Measurements from ENCODE around the gene EME2. TPM values are rescaled to one million over a fixed set of nuclear protein-coding genes. Genes with fewer than 3 reads are reported as not detected.

Gene EME2, protein sequence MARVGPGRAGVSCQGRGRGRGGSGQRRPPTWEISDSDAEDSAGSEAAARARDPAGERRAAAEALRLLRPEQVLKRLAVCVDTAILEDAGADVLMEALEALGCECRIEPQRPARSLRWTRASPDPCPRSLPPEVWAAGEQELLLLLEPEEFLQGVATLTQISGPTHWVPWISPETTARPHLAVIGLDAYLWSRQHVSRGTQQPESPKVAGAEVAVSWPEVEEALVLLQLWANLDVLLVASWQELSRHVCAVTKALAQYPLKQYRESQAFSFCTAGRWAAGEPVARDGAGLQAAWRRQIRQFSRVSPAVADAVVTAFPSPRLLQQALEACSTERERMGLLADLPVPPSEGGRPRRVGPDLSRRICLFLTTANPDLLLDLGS
- 24.2 and 32.4 TPM in 2 replicates for total RNA-seq (2021)
- percentile 53 among the genes with signal in this experiment for Bru-seq, nascent RNA
- percentile 66 among the genes with signal in this experiment for BruChase-seq, experiment 1, labeled RNA remaining after a 2-hour chase
- BruChase-seq, experiment 2, labeled RNA remaining after a 6-hour chase, result percentile 82 among the genes with signal in this experiment
- long read RNA-seq, partial matches to known transcripts, result 1 of 10 reads
- long read RNA-seq, other reads (novel, unspliced or antisense), result 9 of 10 reads

GRCh38 chr16:1772362-1772907 is at the start of gene EME2:
Gene EME2 (plus strand): TSS chr16:1772810. CDS start chr16:1773228, 418 bp downstream.
- ChIA-PET POLR2A (ENCODE audit: unreplicated experiment) (interaction anchor here (0.8 kb wide), 1 partner anchor 26 kb away, joined by 3 read pairs; no protein-coding TSS in a partner anchor), CTCF (interaction anchor here (0.6 to 0.7 kb wide), 3 partner anchors 26 to 150 kb away, joined by 3 to 5 read pairs (median 3); no protein-coding TSS in a partner anchor)
- Histone ChIP-seq H3K9me2 (ENCODE audit: insufficient read depth) (no peaks in the 10 kb centered on the region), H3K79me2 (ENCODE audit: low read depth) (peaks cover 39% of the 10 kb centered on the region), H3K4me3 (peak within 1 kb of the TSS; percentile 77), H3K27ac (peak within 1 kb of the TSS; percentile 77), H3K36me3 (ENCODE audit: low read depth) (0 out of 2 replicates have a peak, but pooled peaks cover 5% of the 10 kb centered on the region), H3K9me3 (ENCODE audit: insufficient read depth, low read depth) (no peaks in the 10 kb centered on the region), H2AFZ (peak within 1 kb of the TSS; percentile 92), H3K4me1 (replicated peaks; ENCODE audit: insufficient read depth) (peaks cover 19% of the 10 kb centered on the region), H4K20me1 (ENCODE audit: insufficient read depth) (peaks cover 22% of the 10 kb centered on the region), H3K27me3 (ENCODE audit: insufficient read depth, low read depth) (no peaks in the 10 kb centered on the region), H3F3A (ENCODE audit: insufficient read depth, low read depth) (peaks cover 38% of the 10 kb centered on the region), H3K4me2 (peak within 1 kb of the TSS; percentile 99)
- peak in 1 of 2 experiments; percentile 37 for DNase-seq
- BruUV-seq (replicated peaks), result no TSS peak
- TF ChIP-seq, protein P1, sequence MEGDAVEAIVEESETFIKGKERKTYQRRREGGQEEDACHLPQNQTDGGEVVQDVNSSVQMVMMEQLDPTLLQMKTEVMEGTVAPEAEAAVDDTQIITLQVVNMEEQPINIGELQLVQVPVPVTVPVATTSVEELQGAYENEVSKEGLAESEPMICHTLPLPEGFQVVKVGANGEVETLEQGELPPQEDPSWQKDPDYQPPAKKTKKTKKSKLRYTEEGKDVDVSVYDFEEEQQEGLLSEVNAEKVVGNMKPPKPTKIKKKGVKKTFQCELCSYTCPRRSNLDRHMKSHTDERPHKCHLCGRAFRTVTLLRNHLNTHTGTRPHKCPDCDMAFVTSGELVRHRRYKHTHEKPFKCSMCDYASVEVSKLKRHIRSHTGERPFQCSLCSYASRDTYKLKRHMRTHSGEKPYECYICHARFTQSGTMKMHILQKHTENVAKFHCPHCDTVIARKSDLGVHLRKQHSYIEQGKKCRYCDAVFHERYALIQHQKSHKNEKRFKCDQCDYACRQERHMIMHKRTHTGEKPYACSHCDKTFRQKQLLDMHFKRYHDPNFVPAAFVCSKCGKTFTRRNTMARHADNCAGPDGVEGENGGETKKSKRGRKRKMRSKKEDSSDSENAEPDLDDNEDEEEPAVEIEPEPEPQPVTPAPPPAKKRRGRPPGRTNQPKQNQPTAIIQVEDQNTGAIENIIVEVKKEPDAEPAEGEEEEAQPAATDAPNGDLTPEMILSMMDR (conservative IDR thresholded peaks at IDR 0.05), result no peak
- no peak for TF ChIP-seq EZH2 (IDR thresholded peaks at IDR 0.05; ENCODE audit: low read depth)
- intact Hi-C loops (cut with micrococcal nuclease; ENCODE audit: unreplicated experiment), result loop anchor here (2.0 to 5.0 kb wide), 4 partner anchors 66 to 190 kb away; partner anchors contain the start of genes JPT2, MAPK8IP3 and RPS2

GRCh38 chr16:1723450-1724147 is 49.0 kb upstream of the EME2 start:
- H3F3A ChIP-seq (ENCODE audit: insufficient read depth, low read depth), result peaks cover 37% of the 10 kb centered on the region; the same call in 1 of the 2 replicates
- no peaks in the 10 kb centered on the region; the same call in 1 of the 2 replicates for H4K20me1 ChIP-seq (ENCODE audit: insufficient read depth)
- H3K27me3 ChIP-seq (ENCODE audit: insufficient read depth, low read depth), result no peaks in the 10 kb centered on the region
- H3K4me3 ChIP-seq, result no peak overlapping the region
- BruUV-seq (replicated peaks), result no TSS peak
- DNase-seq, result peak in 1 of 2 experiments; percentile 68
- no peak for TF ChIP-seq EZH2 (IDR thresholded peaks at IDR 0.05; ENCODE audit: low read depth)
- TF ChIP-seq, protein P1 (conservative IDR thresholded peaks at IDR 0.05), result peak; percentile 90
- no peaks in the 10 kb centered on the region for H3K9me3 ChIP-seq (ENCODE audit: insufficient read depth, low read depth)
- no peaks in the 10 kb centered on the region for H3K9me2 ChIP-seq (ENCODE audit: insufficient read depth)
- peaks cover 42% of the 10 kb centered on the region for H3K4me1 ChIP-seq (replicated peaks; ENCODE audit: insufficient read depth)
- POLR2A ChIA-PET (ENCODE audit: unreplicated experiment), result interaction anchor here (0.6 to 1.0 kb wide), 3 partner anchors 20 to 50 kb away, joined by 3 to 5 read pairs (median 3); no protein-coding TSS in a partner anchor
- CTCF ChIA-PET, result interaction anchor here (0.5 to 1.2 kb wide), 8 partner anchors 13 to 1182 kb away, joined by 3 to 10 read pairs (median 4); partner anchors contain the start of gene MAPK8IP3
- H3K79me2 ChIP-seq (ENCODE audit: low read depth), result peaks cover 27% of the 10 kb centered on the region
- intact Hi-C loops (cut with micrococcal nuclease; ENCODE audit: unreplicated experiment), result no loop called here
- H2AFZ ChIP-seq, result no peak overlapping the region
- H3K36me3 ChIP-seq (ENCODE audit: low read depth), result no peaks in the 10 kb centered on the region
- no peak overlapping the region for H3K4me2 ChIP-seq
- peak overlapping the region; percentile 67; the same call in 1 of the 2 replicates for H3K27ac ChIP-seq

All from PC-9 (cell line).